Measurements from ENCODE around the gene GRIA4. TPM values are rescaled to one million over a fixed set of nuclear protein-coding genes. Genes with fewer than 3 reads are reported as not detected.
"Not testable (repeated sequence)": the region's sequence is repeated elsewhere in the genome, so short reads cannot be mapped to it uniquely, and the experiment has no call there.

Gene GRIA4
- total RNA-seq, 1 donor from 2014 or later, result 7.7 TPM

DNA sequence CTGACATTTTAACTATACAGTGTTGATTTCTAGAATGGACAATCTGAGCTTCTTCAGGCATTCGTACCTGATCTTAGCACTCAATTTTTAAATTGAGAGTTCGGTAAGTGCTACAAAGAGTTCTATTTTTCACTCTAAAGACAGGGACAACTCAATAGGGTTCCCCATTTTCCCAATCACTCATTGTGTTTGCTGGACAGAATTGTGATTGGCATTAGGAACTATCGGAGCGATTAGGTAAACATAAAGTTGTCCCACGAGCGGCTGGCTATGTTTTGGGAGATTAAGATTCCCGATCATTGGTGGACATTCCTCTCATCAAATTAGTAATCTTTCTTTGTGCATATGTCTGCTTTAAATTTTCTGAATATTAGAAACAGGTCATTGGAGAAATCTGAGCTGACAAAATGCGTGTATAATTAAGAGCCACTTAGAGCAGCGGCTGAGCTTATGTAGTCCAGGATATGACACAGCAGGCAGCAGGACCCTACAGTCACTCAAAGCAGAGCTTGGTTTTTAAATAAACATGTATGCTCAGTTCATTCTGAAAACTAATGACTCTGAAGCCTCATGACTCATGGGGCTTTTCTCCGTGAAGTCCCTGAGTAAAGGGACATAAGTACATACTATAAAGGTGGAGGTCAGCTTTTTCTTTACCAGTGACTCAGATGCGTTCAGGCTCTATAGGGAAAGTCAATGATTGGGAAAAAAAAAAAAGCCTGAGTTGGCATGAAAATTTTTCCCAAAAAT, 109.4 kb downstream of the GRIA4 start:
- no peak for DNase-seq (ENCODE audit: low spot score)

DNA sequence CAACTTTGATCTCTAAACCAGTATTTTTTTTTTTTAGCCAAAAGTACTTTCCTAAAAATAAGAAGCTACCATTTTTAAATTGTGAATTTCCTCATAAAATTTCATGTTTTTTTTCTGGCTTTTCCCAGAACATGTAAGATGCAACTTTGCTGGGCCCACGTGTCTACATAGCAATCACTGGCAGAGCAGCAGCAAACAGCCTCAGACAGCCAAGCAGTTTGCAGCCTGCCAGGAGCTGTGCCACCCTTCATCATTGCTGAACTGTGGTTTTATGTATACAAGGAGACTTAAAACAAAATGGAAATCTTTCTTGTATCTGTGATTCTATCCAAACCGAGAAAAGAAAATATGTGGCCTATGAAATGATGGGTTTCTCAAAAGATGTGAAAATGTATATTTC, 110.2 kb downstream of the GRIA4 start:
- DNase-seq (ENCODE audit: low spot score), result no peak

DNA sequence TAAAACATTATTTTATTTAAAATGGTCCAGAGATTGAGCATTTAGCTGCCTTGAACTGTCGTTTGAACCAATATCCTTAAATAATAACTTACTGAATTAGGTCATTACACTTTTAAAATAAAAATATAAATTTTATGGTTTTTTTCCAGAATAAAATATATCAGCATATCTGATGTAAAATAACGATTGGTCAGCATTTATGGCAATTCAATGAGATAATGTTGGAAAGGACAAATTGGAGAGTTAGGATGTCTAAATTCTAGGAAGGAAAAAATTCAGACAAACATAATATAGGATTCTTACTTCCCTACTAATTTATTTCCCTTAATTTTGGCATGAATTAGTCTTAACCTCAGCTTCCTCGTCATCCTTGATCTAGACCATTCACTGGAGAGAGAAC, 113.4 kb downstream of the GRIA4 start:
- DNase-seq (ENCODE audit: low spot score), result no peak

DNA sequence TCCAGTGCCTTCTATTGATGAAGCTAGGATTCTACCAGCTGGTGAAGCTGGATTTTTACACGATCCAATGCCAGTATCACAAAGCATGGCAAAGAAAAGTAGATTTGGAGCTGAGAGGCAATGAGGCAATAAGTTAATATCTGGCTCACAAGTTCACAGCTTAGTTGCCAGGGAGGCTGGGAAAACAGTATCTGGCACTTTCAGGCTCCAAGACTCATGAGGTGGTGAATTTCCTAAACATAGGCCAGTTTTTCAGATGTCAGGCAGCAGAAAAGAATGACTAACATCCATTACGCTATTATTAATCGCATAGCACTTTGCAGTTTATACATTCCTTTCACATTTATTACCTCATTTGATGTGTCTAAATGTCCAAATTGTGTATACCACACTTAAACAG, 122.7 kb downstream of the GRIA4 start:
- no peak for DNase-seq (ENCODE audit: low spot score)

DNA sequence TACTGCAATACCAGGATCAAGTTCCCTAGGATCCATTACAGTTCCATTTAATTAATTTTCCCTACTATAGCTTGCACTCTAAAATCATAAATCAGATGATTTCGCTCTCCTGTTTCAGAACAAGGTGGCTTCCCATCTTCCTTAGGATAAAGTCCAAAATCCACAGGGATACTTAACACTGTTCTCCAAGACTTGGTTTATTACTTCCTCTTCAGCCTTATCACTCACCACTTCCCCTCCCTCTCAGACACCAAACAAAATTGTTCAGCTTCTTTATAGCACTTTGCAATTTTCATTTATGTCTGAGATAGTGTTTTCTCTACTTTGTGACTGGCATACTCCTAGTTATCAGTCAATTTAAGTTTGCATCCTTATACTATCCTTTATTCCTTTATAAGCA, 124.6 kb downstream of the GRIA4 start:
- DNase-seq (ENCODE audit: low spot score), result no peak

DNA sequence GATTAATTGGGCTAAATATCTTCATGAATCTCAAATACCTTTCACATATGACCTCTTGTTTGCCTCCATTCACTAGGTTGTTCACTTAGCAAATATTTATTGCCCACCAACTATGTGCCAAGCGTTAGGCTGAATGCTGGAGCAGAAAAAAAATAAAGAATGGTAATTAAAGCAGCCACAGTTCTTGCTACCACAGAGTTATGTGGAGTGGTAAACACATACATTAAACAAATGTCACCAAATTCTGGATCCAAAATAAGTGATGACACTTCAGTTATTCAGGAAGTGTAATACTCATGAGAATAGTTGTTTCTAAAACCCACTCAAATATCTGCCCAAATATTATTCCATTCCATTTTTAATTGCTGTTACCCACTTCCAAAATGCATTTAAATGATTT, 128.4 kb downstream of the GRIA4 start:
- no peak for DNase-seq (ENCODE audit: low spot score)

DNA sequence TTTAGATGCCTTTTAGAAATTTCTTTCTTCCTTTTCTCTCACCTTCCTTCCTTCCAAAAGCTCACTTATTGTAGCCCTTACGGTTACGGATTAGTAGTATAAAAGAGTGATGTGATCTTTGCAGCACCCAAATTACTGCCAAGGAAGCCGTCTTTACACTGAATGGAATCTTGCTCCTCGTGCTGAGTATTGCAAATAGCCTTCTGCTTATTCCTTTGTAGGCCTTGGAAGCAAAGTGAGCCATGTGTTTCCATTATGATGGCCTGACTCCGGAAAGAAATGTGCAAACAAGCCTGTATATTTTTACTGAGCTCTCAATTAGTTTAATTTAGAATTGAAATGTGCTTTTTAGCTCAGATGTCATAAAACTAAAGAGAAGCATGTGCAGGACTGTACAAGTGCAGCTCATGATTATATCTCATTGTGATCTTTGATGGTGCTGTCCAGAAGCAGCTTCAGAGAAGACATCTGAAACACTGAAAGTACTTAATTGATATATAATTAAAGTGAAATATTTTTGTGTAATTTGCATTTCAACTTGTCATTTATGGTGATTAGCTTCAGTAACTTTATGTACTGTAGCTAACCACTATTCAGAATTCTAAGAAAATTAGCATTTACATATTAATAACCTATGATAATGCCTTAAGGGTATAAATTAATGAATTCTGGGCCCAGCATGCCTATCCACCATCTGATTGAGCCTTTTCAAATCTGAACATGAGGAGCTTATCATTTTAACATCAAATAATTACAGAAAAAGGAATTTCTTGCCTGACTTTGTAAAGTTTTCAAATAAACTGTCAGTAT, 129.3 kb downstream of the GRIA4 start:
- no peak for DNase-seq (ENCODE audit: low spot score)

DNA sequence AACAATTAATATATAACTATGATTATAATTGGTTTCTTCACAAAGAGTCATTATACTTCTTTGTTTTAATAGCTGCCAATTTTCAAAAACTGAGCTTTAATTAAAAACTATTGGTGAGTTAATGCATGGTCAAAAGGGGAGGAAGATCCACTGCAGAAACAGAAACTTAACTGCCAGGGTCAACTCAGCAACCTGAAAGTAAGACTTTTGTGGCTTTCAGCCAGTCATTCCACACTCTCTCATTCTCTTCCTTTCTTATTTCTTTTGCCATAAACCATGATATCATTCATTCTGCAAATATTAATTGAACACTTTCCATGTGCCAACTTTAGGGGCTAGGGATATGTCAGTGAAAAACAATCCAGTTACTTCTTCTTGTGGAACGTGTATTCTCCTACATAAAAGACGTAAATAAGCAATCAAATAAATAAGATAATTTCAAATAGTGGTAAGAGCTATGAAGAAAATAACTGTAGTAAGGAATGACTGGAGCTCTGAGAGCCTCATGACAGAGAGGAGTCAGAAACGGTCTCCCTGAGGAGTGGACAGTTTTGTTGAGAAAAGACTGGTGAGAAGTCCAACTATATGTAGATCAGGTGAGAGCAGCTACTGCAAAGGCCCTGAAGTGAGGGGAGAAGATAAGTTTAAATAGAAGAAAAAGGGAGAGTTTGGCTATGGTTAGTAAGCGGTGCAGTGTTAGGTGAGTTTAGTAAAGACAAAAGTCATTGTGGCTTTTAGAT, 130.5 kb downstream of the GRIA4 start:
- DNase-seq (ENCODE audit: low spot score), result no peak

DNA sequence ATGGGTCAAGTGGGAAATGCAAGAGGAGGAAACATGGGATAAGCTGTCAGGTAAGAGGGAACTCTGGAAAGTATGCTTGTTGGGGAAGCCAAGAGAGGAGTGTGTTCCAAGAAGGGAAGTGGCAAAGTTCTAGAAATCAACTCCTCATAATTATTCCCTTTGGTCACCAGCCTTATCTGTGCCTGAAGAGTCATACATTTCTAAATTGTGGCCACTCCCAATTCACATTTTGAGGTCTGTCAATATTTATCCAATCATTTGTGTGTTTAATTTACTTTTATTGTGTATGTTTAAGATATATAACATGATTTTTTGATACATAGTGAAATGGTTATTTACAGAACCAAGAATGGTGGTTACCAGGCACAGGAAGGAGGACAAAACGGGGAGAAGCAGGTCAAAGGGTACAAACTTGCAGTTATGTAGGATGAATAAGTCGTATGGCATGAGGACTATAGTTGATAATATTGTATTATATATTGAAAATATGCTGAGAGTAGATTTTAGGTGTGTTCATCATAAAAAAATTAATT, 131.7 kb downstream of the GRIA4 start:
- DNase-seq (ENCODE audit: low spot score), result no peak

DNA sequence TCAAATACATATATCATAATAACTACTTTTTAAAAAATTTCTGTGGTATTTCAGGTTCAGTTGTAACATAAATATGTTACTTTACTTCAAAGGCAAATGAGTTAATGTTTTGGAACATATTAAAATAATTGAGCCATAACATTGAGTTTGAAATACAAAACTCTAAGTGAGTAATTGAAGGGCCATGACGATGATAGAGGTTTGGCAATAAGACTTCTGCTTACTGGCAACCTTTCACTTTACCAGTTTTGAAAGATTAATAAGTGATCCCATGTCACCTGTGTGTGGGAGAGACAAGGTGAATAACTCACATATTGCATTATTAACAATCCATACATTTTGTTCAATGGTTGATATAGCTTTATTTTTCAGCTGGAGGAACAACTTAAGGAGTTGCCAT, 144.4 kb downstream of the GRIA4 start:
- DNase-seq (ENCODE audit: low spot score), result no peak

DNA sequence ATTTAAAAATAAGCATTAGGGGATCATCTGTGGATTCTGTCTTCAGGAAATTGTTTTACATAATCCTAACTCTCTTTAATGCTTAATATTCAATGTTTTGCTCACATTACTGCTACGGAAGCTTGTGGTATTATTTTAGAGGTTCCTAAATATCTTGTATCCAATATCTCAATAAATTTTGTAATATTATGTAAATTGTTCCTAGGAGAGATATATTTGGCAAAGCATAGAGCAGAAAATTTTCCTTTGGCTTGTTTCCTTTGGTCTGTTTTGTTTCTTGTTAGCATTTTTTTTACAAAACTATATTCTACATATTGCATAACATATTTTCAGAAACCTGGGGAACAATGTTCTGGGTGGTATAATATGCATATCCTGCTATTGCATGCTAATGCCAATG, 144.8 kb downstream of the GRIA4 start:
- DNase-seq (ENCODE audit: low spot score), result no peak

DNA sequence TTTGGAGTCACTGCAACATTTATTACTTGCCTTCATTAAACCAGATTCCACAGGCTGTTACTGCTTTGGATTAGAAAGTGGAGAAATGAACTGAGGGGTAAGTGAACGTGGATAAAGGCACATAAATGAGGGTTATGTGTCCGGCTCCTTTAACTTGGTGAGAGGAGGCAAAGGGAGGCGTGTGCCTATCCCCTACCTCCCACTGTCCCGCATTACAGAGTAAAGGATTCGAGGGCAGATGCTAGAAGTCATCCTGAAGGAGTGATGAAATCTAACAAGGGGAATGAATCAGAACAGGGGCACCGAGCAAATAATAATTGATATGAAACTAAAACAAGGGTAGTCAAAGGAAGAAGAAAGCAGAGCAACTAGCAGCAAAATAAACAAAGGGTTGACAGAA, 147.2 kb downstream of the GRIA4 start:
- no peak for DNase-seq (ENCODE audit: low spot score)

DNA sequence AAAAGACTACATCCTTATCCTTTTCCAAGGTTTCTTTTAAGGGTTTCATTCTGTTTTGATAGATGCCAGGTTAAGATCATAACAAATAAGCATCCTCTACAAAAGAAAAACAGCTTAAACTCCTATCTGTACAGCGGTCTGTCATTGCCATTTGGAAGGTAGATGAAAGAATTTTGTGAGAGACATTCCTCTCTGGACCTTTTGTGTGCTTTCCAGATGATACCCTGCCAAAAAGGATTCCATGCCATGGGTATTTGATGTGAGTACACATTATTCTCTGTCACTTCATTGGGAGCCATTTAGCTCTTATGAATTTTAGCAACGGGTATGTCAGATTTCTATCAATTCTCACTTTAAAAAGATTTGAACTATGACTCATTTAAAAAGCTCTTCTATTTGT, 153.7 kb downstream of the GRIA4 start:
- no peak for DNase-seq (ENCODE audit: low spot score)

DNA sequence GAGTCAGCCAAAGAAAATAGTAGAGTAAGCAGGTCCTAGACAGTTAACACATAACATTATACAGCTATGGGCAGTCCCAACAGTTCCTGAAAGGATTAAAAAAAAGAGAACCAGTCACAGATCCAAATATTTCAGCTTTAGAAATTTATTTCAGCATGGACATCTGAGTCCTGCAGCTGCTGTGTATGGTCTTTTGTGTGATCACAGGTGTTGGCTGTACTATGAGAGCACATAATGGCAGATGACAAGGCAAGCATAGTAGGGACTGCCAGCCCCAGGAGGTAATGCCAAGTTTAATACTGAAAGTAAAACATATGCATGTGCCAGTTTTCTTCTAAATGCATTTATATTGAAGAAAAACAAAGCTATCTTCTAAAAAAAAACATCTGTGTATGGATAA, 158.1 kb downstream of the GRIA4 start:
- no peak for DNase-seq (ENCODE audit: low spot score)

DNA sequence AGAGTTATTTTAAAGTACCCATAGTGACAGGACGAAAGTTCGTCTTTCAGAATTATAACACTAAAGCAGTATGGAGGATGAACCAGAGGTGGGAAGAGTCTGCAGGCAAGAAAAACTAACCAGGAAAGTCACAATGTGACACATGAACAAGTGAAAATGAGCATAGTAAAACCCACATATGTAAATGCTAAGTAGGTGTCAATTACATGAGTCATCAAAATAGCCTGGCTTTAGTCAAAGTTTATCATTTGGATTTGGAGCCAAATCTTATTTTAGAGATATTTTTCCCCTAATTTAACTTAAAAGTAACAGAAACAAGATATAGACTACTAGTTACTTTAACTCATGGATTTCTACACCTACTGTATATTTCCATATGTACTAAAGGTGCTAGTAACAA, 159.8 kb downstream of the GRIA4 start:
- no peak for DNase-seq (ENCODE audit: low spot score)

DNA sequence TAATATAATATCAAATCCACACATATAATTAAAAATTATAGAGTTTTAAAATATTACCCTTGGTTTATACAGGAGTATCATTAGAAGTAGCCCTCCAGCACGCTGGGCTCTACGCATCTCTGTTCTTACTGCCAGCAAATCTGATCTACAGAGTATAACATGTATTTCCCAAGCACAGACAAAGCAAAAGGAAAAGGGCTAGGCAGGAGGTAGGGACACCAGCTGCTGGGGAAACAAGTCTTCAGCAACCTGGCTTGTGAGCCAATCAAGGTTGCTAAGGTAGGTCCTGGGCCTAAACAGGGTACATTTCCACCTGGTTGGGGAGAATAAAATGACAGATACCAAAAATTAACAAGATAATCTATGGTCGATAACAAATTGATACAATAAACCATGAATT, 163.6 kb downstream of the GRIA4 start:
- not testable (repeated sequence) for DNase-seq (ENCODE audit: low spot score)

DNA sequence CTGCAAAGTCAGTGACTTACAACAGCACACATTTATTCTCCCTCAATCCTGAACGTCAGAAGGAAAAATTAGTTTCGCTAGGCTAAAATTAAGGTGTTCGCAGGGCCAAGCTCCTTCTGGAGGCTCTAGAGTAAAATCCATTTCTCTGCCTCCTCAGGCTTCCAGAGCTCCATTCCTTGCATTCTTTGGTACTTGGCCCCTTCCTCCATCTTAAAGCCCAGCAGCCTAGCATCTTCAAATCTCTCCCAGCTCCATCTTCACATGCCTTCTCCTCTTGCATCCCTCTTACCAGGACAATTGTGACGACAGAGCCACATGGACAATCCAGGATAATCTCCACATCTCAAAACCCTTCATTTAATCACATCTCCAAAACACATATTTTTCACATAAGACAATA, 165.0 kb downstream of the GRIA4 start:
- DNase-seq (ENCODE audit: low spot score), result no peak

DNA sequence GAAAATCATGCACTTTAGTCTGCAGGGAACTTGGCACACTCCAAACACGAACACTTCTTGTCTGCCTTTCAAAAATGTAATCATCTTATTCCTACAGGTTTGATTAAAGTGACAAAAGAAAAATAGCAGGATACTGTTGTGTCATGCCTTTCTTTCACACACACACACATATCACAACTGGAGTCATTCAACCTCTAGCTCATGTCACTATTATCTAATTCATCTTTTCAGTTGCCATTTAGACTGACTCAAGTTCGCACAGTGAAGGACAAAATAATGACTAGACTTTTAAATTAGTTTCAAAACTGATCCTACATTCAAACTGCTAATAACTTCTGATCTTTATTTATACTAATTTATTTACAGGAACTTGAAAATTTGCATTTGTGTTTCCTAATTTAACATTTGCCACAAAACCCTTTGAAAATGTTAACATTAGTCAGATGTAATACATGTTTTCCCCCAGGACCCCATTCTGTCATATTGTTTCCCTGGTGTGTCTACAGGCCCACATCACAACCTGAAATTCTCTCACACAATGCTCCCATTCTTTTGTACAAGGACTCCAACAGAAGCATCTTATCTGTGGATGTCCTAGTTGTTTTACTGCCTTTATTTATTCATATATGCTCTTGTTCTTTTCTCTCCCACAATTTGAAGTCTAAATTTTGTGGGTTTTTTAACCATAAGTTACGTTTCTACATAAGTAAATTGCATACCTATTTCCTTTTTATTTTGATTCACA, 171.1 kb downstream of the GRIA4 start:
- no peak for DNase-seq (ENCODE audit: low spot score)

DNA sequence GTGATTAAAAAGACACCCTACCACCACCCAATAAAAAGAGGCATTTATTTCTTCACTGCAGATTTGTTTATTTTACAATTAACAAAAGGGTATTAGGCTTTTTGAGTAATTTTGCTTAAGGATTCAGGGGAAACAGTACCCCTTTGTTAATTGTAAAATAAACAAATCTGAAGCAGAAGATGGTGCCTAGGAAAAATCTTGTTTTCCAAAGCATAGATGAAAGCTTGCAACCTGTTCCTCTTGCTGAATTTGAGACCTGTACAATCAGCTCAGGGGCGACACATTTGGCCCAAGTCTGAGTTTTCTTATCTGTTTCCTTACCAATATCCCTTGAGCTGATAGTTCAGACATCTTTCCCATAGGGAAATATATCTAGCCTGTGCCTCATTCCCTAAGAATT, 171.9 kb downstream of the GRIA4 start:
- no peak for DNase-seq (ENCODE audit: low spot score)

DNA sequence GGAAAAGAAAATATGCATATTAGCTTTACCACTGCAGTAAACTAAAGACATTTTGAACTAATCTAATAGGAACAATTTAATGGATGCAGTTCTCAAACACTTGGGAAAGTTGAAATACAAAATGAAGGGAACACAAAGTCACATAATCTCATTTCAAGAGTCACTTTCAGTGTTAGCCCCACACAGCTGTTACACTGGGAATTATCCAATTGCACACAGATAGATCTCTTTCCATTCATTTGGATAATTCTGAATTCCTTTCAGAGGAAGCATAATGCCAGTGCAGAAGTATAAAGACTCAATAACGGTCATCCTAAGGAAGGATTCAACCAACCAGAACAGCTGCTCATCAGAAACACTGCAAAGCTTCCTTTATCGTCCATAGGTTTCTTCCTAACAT, 173.3 kb downstream of the GRIA4 start:
- DNase-seq (ENCODE audit: low spot score), result no peak

DNA sequence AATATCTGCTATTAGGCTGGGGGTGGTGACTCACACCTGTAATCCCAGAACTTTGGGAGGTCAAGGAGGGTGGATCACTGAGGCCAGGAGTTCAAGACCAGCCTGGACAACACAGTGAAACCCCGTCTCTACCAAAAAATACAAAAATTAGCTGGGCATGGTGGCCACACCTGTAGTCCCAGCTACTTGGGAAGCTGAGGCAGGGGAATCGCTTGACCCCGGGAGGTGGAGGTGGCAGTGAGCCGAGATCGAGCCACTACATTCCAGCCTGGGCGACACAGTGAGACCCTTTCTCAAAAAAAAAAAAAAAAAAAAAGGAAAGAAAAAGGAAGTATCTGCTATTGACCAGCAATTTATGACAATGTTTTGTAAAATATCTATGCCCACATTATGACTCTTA, 176.0 kb downstream of the GRIA4 start:
- DNase-seq (ENCODE audit: low spot score), result not testable (repeated sequence)

DNA sequence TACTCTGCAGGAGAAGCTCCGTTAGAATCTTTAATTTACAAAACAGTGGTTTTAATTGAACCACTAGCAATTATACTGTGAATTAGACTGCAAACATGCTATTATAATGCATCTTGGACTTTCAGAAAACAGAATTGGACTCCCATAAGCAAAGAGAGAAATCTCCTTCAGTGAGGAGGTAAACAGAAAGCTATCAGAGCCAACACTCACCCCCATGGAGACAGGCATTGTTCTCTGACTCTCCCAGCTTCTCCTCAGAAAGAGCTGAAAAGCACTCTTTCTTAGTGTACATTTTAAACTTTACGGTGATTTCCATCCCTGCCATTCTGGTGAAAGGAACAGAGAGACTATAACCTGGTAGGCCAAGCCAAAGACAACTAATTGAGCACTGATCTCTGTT, 176.9 kb downstream of the GRIA4 start:
- DNase-seq (ENCODE audit: low spot score), result no peak

All from umbilical cord (tissue), 2 donors.